ENCODE data around the gene AVP. TPM values are rescaled to one million over a fixed set of nuclear protein-coding genes. Genes with fewer than 3 reads are reported as not detected.
"Not testable (repeated sequence)": the region's sequence is repeated elsewhere in the genome, so short reads cannot be mapped to it uniquely, and the experiment has no call there.

The AVP gene
- total and polyA plus RNA-seq, 8 donors, result not detected

GRCh38 chr20:3121955-3122610, 37.6 kb upstream of the AVP start:
- TF ChIP-seq CTCF (IDR thresholded peaks at IDR 0.05), result no peak
- no peak for ATAC-seq
- intact Hi-C loops (cut with DNase I), result no loop called here
- no peaks in the 10 kb centered on the region for H3K27me3 ChIP-seq
- DNase-seq, result no peak
- peaks cover 0 to 12% of the 10 kb centered on the region in 2 donors for H3K4me1 ChIP-seq
- no peak overlapping the region for H3K27ac ChIP-seq
- H3K9me3 ChIP-seq, result no peaks in the 10 kb centered on the region
- peaks cover 0 to 33% of the 10 kb centered on the region in 2 donors for H3K36me3 ChIP-seq
- no peak overlapping the region for H3K4me3 ChIP-seq

GRCh38 chr20:3121271-3121911, 36.9 kb upstream of the AVP start:
- ATAC-seq, result no peak
- DNase-seq, result no peak
- H3K36me3 ChIP-seq, result peaks cover 0 to 33% of the 10 kb centered on the region in 2 donors
- no peak overlapping the region for H3K4me3 ChIP-seq
- H3K4me1 ChIP-seq, result peaks cover 0 to 12% of the 10 kb centered on the region in 2 donors
- H3K27me3 ChIP-seq, result no peaks in the 10 kb centered on the region
- H3K9me3 ChIP-seq, result no peaks in the 10 kb centered on the region
- intact Hi-C loops (cut with DNase I), result no loop called here
- no peak overlapping the region for H3K27ac ChIP-seq
- no peak for TF ChIP-seq CTCF (IDR thresholded peaks at IDR 0.05)

GRCh38 chr20:3119044-3119443, 34.5 kb upstream of the AVP start:
- peaks cover 0 to 37% of the 10 kb centered on the region in 2 donors for H3K36me3 ChIP-seq
- H3K4me3 ChIP-seq, result no peak overlapping the region
- ATAC-seq (no peak), DNase-seq (no peak)
- peaks cover 2 to 24% of the 10 kb centered on the region in 2 donors for H3K4me1 ChIP-seq
- intact Hi-C loops (cut with DNase I), result loop anchor here in 1 of 2 donors (10.0 kb wide), 1 partner anchor 64 kb away; no protein-coding TSS in a partner anchor
- no peaks in the 10 kb centered on the region for H3K9me3 ChIP-seq
- no peaks in the 10 kb centered on the region for H3K27me3 ChIP-seq
- TF ChIP-seq CTCF (IDR thresholded peaks at IDR 0.05), result no peak
- H3K27ac ChIP-seq, result no peak overlapping the region

- H3K27ac ChIP-seq, result peak overlapping the region in 1 of 2 donors; percentile 40
- intact Hi-C loops (cut with DNase I), result loop anchor here in 1 of 2 donors (10.0 kb wide), 1 partner anchor 63 kb away; no protein-coding TSS in a partner anchor
- ATAC-seq (peak; percentile 92), DNase-seq (peak in 3 of 4 donors; percentile 60 to 88 (median 73))
- peaks cover 2 to 29% of the 10 kb centered on the region in 2 donors for H3K4me1 ChIP-seq
- not testable (repeated sequence) for H3K27me3 ChIP-seq, H3K4me3 ChIP-seq, H3K9me3 ChIP-seq
- H3K36me3 ChIP-seq, result peaks cover 0 to 34% of the 10 kb centered on the region in 2 donors
- peak; percentile 42 to 66 for TF ChIP-seq CTCF (IDR thresholded peaks at IDR 0.05)
Measured at GRCh38 chr20:3117839-3118379, 33.4 kb upstream of the AVP start.

GRCh38 chr20:3116341-3116740, 31.8 kb upstream of the AVP start:
- intact Hi-C loops (cut with DNase I), result loop anchor here in 1 of 2 donors (10.0 kb wide), 1 partner anchor 62 kb away; no protein-coding TSS in a partner anchor
- no peak for TF ChIP-seq CTCF (IDR thresholded peaks at IDR 0.05)

More at GRCh38 chr20:3116341-3116740, 31.8 kb upstream of the AVP start:
- ATAC-seq (no peak), DNase-seq (no peak)
- Histone ChIP-seq H3K27ac (no peak overlapping the region), H3K36me3 (peaks cover 0 to 18% of the 10 kb centered on the region in 2 donors), H3K27me3 (no peaks in the 10 kb centered on the region), H3K4me1 (peaks cover 2 to 29% of the 10 kb centered on the region in 2 donors), H3K9me3 (no peaks in the 10 kb centered on the region), H3K4me3 (no peak overlapping the region)

All from left lung (tissue), 10 donors.